Erythroblast (primary cell): ENCODE results near the gene PTAFR.

Source experiments
- GATA1 ChIP-seq: IDR thresholded peaks from 2 replicates; pipeline ENCODE4 v1.6.1; 2011; ENCODE audit warnings: low read depth, mild to moderate bottlenecking, control low read depth, low read length, moderate library complexity
- POLR2A ChIP-seq: IDR thresholded peaks from 2 replicates; pipeline ENCODE4 v1.6.1; 2011; ENCODE audit warnings: mild to moderate bottlenecking, low read length

DNA sequence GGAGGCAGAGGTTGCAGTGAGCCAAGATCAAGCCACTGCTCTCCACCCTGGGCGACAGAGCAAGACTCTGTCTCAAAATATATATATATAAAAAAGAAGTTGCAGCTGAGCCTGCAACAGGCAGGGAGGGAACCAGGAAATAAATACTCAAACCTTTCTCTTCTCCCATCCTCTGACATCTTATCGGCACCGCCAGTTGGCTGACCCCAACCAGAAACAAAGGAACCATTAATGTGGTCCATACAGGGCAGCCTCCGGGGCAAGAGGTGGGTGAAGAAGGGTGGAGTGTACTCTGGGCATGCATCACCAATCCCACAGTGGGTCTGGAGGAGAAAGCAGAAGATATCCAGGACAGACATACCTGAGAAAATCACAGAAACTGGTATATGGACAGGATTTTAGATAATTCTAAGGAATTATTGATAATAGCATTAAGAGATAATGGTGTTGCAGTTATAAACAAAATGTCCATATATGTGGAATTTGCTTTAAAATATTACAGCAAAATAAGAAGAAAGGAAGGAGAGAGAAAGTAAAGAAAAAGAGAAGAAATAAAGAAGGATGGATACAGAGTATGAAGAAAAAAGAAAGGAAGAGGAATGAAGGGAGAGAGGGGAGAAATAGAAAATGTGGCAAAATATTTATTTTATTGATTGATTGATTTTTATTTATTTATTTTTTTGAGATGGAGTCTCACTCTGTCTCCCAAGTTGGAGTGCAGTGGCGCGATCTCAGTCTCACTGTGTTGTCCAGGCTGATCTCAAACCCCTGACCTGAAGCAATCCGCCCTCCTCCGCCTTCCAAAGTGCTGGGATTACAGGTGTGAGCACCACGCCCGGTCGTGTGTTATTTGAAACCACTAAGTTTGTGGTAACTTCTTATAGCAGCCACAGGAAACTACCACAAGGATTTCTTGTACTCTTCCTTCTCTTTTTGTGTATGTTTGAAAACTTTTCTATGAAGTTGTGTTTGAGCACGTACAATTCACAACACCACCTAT, 4.1 kb upstream of the PTAFR start:
- TF ChIP-seq POLR2A (no peak), GATA1 (no peak)
